HG02678 (cell line): ENCODE data around the gene TK2.
"Not testable (repeated sequence)": the region's sequence is repeated elsewhere in the genome, so short reads cannot be mapped to it uniquely, and the experiment has no call there.

ENCODE experiments used
- ATAC-seq: cut with Tn5 transposase; IDR thresholded peaks from one replicate; pipeline ENCODE4 v1.9.1; 2021; ENCODE audit warnings: mild to moderate bottlenecking, moderate library complexity; ENCODE audit not compliant: unreplicated experiment

Gene TK2

DNA sequence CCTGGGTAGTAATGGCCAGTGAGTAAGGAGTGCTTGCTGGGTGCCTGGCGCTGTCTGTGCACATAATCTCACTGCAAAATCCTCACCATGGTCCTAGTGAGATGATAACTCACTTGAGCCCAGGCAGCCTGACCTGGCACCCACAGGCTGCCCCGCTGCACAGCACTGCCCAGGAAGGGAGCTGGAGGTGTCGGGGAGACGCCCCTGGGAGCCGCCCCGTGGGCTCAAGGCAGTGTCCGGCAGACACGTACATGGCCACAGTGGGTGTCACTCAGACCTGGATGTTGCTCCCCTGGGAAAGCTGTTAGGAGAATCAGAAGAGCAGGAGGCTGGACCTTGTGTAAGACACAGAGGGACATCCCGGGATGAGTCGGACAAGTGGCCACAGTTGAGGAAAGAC is 78.7 kb downstream of the TK2 start:
- ATAC-seq, result no peak

DNA sequence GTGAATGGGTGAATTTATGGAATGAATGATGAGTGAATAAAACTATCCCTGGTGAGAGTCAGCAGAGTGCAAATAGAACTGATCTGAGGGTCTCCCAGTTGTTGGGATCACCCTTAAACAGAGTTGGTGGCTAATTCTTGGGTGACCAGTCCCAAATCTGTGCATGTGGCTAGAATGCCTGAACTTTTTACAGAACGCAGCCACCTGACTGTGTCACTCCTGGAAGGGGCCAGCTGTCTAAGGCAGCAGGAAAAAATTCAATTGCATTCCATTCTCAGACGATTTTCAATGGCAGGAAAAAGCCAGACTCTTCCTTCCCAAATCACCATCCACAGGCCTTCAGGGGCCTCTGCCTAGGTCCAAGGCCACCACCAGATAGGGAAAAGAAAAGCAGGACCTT is 79.4 kb downstream of the TK2 start:
- ATAC-seq, result no peak

DNA sequence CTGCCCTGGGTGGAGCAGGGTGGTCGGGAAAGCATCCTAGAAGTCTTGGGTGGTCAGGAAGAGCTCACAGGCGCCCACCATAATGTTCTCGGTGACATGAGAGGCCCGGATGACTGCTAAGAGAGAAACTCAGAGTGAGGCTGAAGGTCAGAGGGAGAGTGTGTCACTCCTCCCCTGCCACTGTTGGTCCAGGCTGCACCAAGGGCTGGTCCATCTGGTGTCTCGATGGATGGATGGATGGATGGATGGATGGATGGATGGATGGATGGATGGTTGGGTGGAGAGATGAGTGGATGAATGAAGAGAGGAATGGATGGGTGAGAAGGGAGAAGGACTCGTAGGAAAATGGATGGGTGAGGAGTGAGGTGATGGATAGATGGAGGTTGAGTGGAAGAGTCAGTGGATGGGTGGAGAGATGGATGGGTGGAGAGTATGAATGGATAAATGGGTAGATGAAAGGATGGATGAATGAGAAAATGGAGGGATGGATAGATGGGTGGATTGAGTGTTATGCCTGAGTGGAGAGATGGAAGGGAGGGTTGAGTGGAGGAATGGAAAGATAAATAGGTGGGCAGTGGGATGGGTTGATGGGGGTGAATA is 79.9 kb downstream of the TK2 start:
- ATAC-seq, result no peak

DNA sequence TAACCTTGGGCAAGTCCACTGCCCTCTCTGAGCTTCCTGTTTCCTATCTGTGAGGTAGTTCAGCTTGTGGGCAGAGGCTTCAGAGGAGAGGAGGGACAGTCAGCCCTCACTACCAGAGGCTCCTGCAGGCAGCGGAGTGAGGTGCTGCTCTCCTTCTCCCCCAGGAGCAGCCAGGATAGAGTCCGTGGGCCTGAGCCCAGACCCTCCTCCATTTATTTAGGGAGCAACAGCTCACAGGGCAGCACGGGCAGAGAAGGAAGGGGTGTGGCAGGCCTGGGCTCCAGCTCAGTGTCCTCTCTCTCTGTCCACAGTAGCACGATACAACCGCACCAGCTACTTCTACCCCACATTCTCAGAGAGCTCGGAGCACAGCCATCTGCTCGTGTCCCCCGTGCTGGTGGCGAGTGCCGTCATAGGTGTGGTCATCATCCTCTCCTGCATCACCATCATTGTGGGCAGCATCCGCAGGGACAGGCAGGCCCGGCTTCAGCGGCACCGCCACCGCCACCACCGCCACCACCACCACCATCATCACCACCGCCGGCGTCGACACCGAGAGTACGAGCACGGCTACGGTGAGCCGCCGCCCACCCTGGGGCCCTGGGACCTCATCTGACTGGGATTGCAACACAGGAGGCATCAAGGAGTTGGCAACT is 80.5 kb downstream of the TK2 start:
- no peak for ATAC-seq

DNA sequence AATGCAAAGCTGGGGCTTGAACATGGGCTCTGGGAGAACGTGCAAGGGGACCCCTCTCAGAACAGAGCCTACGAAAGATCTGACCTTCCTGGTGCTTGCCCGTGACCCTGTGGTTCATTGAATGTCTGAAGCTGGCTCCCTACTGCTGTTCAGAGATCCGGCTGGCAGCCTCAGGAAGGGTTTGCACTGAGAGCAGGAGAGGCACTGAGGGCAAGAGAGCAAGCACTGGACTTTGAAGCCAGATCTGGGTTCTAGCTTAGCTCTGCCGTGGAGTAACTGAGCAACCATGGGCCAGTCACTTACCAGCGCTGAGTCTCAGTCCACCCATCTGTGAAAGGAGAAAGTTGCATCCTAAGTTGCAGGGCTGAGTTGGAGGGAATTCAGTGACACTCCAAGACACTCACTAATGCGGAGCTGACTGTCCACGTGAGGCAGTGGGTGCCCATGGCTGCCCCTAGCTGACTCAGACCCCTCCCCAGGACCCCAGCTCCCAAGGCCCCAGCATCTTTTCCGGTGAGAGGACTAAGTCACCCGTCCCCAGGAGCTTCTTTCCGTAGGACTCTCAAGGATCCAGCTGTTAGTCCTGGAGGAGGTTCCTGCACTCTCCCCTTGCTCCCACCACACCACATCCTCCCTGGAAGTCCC is 81.5 kb downstream of the TK2 start:
- ATAC-seq, result no peak

DNA sequence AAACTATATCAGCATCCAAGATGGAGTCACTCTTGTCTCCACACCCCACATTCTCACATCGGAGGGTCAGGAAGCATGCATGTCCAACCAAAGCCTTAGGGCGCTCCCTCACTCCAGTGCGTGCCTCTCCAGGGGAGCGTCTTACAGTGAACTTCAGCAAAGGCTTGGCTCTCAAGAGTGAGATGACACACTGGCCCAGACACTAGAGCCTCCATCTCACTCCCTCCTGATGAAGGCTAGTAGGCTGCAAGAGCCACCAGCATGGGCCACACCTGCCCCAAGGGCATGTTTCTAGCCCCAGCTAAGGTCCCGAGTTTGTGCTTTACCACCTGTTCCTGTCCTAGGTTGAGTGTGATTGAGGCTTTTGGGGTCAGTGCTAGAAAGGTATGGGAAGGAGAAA is 82.3 kb downstream of the TK2 start:
- ATAC-seq, result no peak

DNA sequence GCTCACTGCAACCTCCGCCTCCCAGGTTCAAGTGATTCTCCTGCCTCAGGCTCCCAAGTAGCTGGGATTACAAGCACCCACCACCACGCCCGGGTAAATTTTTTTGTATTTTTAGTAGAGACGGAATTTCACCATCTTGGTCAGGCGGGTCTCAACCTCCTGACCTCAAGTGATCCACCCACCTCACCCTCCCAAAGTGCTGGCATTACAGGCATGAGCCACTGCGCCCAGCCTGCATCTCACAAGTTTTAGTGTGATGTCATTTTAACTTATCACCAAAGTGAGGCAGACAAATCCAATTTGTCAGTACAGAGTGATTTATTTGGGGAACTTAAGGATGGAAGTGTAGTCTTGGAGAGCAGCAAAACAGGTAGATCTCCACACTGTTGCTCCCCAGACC is 83.3 kb downstream of the TK2 start:
- ATAC-seq, result not testable (repeated sequence)

DNA sequence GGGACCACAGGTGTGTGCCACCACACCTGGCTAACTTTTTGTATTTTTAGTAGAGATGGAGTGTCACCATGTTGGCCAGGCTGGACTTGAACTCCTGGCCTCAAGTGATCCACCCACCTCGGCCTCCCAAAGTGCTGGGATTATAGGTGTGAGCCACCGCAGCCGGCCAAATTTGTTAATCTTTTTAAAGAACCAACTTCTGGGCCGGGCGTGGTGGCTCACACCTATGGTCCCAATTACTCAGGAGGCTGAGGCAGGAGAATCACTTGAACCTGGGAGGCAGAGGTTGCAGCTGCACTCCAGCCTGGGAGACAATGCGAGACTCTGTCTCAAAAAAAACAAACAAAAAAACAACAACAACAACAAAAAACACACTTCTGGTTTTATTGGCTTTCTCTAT is 84.0 kb downstream of the TK2 start:
- not testable (repeated sequence) for ATAC-seq

DNA sequence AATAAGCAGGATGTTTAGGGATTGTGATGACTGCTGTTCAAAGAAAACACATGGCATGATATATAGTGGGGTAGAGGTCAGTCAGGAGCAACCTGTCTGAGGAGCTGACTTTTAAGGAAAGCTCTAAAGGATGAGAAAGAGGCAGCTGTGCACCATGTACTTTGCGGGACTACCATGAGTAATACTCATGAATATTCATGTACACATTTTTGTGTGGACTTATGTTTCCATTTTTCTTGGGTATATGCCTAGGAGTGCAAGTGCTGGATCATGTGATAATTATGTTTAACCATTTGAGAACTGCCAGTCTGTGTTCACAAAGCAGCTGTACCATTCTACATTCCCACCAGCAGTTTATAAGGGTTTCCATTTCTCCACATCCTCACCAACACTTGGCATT is 87.0 kb downstream of the TK2 start:
- no peak for ATAC-seq

DNA sequence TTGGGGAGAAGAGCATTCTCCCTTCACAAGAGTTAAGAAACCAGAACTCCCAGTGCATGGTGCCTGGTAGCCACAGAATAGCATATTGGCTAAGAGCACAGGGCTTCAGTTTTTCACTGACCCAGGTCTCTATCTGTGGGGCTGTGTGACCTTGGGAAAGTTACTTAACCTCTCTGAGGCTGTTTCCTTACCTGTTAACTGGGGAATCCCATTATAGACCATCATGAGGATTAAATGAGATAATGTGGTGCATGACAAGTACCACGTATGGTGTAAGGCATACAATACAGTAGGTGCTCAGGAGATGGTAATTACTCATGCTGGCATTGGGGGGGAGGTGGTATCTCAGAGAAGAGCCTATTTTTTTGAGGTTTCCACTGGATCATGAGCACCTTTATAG is 89.2 kb downstream of the TK2 start:
- ATAC-seq, result no peak

DNA sequence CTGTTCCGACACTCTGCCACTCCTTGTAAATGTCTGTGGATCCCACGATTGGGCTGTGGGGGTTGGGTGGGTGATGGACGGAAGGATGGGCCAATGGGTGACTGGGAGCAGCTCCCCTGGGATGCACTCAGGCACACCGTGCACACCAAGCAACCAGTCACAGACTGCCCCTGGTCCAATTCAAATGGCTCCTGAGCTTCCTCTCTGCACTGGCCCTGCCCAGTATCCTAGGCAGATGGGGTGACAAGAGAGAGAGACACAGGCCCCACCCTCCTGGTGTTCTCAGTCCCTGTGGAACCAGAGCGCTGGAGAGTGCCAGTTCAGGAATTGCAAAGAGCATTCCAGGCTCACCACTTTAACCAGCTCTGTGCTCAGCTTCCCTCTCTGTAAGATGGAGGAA is 90.0 kb downstream of the TK2 start:
- no peak for ATAC-seq

DNA sequence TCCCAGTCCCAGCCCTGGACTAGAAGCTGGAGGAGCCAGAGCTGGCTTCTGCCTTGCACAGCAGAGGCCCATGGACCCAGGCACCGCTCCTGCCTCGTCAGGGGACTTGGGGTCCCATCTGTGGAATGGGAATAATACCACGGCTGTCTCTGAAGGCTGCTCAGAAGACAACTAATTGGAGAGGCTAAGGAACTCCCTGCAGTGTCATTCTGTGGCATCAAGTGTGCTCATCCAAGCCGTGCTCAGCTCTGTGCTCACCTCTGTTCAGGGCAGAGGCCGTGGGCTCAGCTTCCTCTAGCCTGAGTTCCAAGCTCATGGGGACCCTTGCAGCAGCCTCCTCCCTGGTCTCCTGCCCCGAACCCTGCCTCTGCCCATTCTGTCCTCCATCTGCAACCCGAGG is 91.1 kb downstream of the TK2 start:
- no peak for ATAC-seq

DNA sequence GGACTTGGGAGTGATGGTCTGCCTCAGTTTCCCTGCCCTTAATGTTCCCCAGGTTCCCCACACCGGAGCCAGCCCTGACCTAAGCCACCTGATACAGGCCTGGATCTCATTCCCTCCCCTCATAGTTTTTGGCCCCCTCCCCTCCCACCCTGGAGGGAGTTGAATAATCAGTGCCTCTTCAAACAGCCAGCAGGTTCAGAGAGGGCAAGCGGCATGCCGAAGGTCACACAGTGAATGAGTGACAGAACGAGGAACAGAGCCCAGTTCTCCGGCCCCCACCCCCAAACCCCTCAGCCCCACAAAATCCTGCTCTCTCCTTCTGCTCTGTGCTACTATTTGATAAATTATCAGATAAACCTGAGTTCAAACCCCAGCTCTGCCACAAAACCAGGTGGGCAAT is 91.6 kb downstream of the TK2 start:
- no peak for ATAC-seq
